Psoas muscle (tissue), 8 donors: ENCODE results near the gene LAMC1. TPM values are rescaled to one million over a fixed set of nuclear protein-coding genes. Genes with fewer than 3 reads are reported as not detected.

ENCODE experiments used
- ATAC-seq, 4 donors: fragments of 200-7000 bp; cut with Tn5 transposase; one replicate each; pipeline ENCODE4 v1.9.1; 2020; ENCODE audit warnings: moderate library complexity in 3 of 4, mild to moderate bottlenecking in 2 of 4
- DNase-seq, 2 donors: peaks; one replicate each; pipeline ENCODE4 v3.0.0-alpha.2; 2020
- H3K27ac ChIP-seq: fragments of 200-600 bp; one replicate; pipeline ENCODE4 v1.8.0; 2022
- H3K27me3 ChIP-seq, 3 donors: fragments of 200-600 bp in 1 of 3; one replicate each; pipeline versions ENCODE4 v1.6.1 to v1.8.0; 2013 to 2022; ENCODE audit warnings: low read length in 2 of 3, mild to moderate bottlenecking in 2 of 3, moderate library complexity in 1 of 3; ENCODE audit not compliant: insufficient read depth in 3 of 3
- H3K36me3 ChIP-seq, 2 donors: fragments of 200-600 bp in 1 of 2; one replicate each; pipeline versions ENCODE4 v1.6.1 to v1.8.0; 2013 to 2022; ENCODE audit warnings: low read depth in 1 of 2, mild to moderate bottlenecking in 1 of 2, moderate library complexity in 1 of 2; ENCODE audit not compliant: insufficient read depth in 1 of 2
- H3K4me1 ChIP-seq: fragments of 200-600 bp; one replicate; pipeline ENCODE4 v1.8.0; 2022
- H3K4me3 ChIP-seq: fragments of 200-600 bp; one replicate; pipeline ENCODE4 v1.8.0; 2022; ENCODE audit warnings: mild to moderate bottlenecking
- H3K9me3 ChIP-seq: fragments of 200-600 bp; one replicate; pipeline ENCODE4 v1.8.0; 2022
- CTCF ChIP-seq: fragments of 200-600 bp; IDR thresholded peaks from one replicate; pipeline ENCODE4 v1.8.0; 2022; ENCODE audit warnings: antibody characterized with exemption
- WGBS, 3 donors: extraction: QIAGEN DNeasy Blood & Tissue Kit; methylation state at CpG; one replicate each; pipeline versions ENCODE4 v1.1.6 to v1.1.7; 2013; 5-methylcytosine and 5-hydroxymethylcytosine counted together
- intact Hi-C, 2 donors: fragments of 100-400 bp; cut with DNase I; formaldehyde crosslinking; loops; one replicate each; pipeline versions ENCODE4 v1.11.0 to v1.14.2; 2022
- polyA plus RNA-seq, 3 donors: library from polyadenylated mRNA; stranded (reverse); fragments of 200-250 nt; gene quantifications; one replicate each; pipeline ENCODE4 v1.2.3, GENCODE V29; 2013
- total RNA-seq, 4 donors: library from RNA; stranded (reverse); fragmentation: NEBNext Ultra II Directional in 2 of 4; extraction: Animal tissue kit (Norgen Biotek cat#: 25700) in 2 of 4; gene quantifications; one replicate each; pipeline versions ENCODE4 v1.2.1 to v1.2.4, GENCODE V29; 2021 to 2023
- donor health status: healthy with polysubstance abuse.
- donor health status: DM: no; HTN: no; CAD: no; lungs with moderate emphysema.
- donor health status: Bipolar disorder and iron deficiency.
- donor health status: healthy.
- donor health status: DM: yes; HTN: yes; CAD: no.
- donor health status: DM: no; HTN: no; CAD: no.
- donor health status: DM: no; HTN: no; CAD: no.
- donor health status: DM: yes; HTN: yes; CAD: no.

LAMC1 gene
- total and polyA plus RNA-seq, 7 donors, result 28.0 to 94.4 (median 71.4) TPM

DNA sequence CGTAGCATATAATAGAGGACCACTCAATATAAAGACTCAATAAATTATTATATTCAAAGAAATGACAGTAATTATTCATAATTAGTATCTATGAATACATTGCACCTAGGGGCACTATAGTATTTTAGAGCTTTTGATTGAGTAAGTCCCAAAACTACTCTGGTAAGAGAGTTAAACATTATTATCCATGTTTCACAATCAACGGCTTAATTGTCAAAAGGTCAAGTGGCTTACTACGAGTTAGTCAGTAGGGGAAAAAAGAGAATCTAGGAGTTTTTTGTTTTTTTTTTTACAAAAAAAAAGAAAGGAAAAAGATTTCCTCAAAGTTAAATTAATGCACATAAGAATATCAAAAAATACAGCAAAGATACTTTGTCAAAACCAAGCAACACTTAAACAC, 20.4 kb upstream of the LAMC1 start:
- TF ChIP-seq CTCF, result no peak
- Histone ChIP-seq H3K4me3 (no peak overlapping the region), H3K36me3 (no peaks in the 10 kb centered on the region), H3K9me3 (no peaks in the 10 kb centered on the region), H3K27me3 (no peaks in the 10 kb centered on the region), H3K27ac (no peak overlapping the region), H3K4me1 (peaks cover 5% of the 10 kb centered on the region)
- peak in 1 of 4 donors; percentile 41 for ATAC-seq
- WGBS, 3 donors, result 44 to 61% (median 50%) methylated on average over 3 of the region's 3 CpGs
- intact Hi-C loops, result no loop called here
- DNase-seq, result no peak

DNA sequence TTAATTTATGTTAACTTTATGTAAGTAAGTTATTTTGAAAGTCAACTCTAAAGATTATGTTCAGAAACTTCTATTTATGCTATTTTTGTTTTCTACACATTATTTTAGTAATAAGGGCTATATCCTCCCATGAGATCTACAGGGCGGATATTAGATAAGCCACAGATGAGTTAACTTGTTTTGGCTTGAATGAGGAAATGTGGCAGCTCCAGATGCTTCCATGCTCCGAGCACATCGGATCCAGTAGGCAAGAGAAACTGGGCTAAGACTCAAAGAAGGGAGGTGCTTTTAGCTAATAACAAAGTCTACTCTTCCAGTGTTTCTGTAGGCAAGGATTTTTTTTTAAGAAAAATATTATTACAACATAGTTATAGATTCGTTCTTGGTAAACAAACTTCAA, 20.0 kb upstream of the LAMC1 start:
- WGBS, 3 donors, result 13 to 22% (median 21%) methylated on average over 4 of the region's 4 CpGs
- TF ChIP-seq CTCF, result no peak
- intact Hi-C loops, result no loop called here
- H3K9me3 ChIP-seq, result no peaks in the 10 kb centered on the region
- no peak overlapping the region for H3K4me3 ChIP-seq
- H3K27me3 ChIP-seq, result no peaks in the 10 kb centered on the region
- no peak overlapping the region for H3K27ac ChIP-seq
- H3K36me3 ChIP-seq, result no peaks in the 10 kb centered on the region
- peaks cover 5% of the 10 kb centered on the region for H3K4me1 ChIP-seq
- DNase-seq (no peak), ATAC-seq (peak in 3 of 4 donors; percentile 40 to 76 (median 52))

GRCh38 chr1:183004141-183004540, 19.1 kb upstream of the LAMC1 start:
- intact Hi-C loops, result no loop called here
- Histone ChIP-seq H3K27me3 (no peaks in the 10 kb centered on the region), H3K27ac (no peak overlapping the region), H3K4me1 (peaks cover 5% of the 10 kb centered on the region), H3K4me3 (no peak overlapping the region), H3K9me3 (no peaks in the 10 kb centered on the region), H3K36me3 (no peaks in the 10 kb centered on the region)
- 92 to 98% (median 95%) methylated on average over 2 of the region's 2 CpGs for WGBS, 3 donors
- DNase-seq, result no peak
- TF ChIP-seq CTCF, result no peak
- ATAC-seq, result no peak

- H3K9me3 ChIP-seq, result no peaks in the 10 kb centered on the region
- H3K4me3 ChIP-seq, result no peak overlapping the region
- no peak for DNase-seq
- ATAC-seq, result no peak
- H3K4me1 ChIP-seq, result no peaks in the 10 kb centered on the region
- H3K36me3 ChIP-seq, result no peaks in the 10 kb centered on the region
- TF ChIP-seq CTCF, result no peak
- H3K27me3 ChIP-seq, result no peaks in the 10 kb centered on the region
- intact Hi-C loops, result loop anchor here in 1 of 2 donors (5.0 kb wide), 1 partner anchor 40 kb away; no protein-coding TSS in a partner anchor
- 50 to 59% (median 55%) methylated on average over 4 of the region's 4 CpGs for WGBS, 3 donors
- H3K27ac ChIP-seq, result no peak overlapping the region
Measured at GRCh38 chr1:183011859-183012258, 11.4 kb upstream of the LAMC1 start.

DNA sequence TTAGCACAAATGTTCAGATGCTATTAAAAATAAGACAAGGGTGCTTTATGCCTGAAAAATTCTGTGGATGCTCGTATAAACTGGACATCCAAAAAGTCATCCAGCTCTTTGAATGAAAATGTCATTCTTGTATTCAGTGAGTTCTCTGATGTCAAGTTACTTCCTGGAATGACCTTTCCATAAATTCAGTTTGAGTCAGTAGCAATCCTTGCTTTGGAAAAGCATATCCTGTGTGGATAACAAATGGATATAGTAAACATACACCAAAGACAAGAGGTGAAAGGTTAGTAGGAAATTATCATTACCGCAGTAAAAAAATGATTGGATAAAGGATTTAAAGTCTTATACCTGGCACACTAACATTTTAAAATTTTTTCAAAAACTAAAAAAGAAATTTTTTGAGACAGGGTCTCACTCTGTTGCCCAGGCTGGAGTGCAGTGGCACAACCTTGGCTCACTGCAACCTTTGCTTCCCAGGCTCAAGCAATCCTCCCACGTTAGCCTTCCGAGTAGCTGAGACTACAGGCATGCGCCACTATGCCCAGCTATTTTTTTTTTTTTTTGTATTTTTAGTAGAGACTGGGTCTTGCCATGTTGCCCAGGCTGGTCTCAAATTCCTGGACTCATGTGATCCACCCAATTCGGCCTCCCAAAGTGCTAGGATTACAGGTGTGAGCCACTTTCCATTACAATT, 10.8 kb upstream of the LAMC1 start:
- intact Hi-C loops, result loop anchor here in 1 of 2 donors (5.0 kb wide), 1 partner anchor 40 kb away; no protein-coding TSS in a partner anchor
- Histone ChIP-seq H3K9me3 (no peaks in the 10 kb centered on the region), H3K4me3 (no peak overlapping the region), H3K27ac (no peak overlapping the region), H3K27me3 (no peaks in the 10 kb centered on the region), H3K4me1 (no peaks in the 10 kb centered on the region), H3K36me3 (no peaks in the 10 kb centered on the region)
- ATAC-seq (no peak), DNase-seq (no peak)
- TF ChIP-seq CTCF, result no peak
- WGBS, 3 donors, result 61 to 79% (median 70%) methylated on average over 6 of the region's 6 CpGs
